Measurements from ENCODE around the gene MCM9.

GRCh38 chr6:118785601-118786000, 149.4 kb downstream of the MCM9 start:
- TF ChIP-seq CTCF (IDR thresholded peaks at IDR 0.05) (no peak), POLR2A (IDR thresholded peaks at IDR 0.05) (no peak)

Measured in Peyer's patch (tissue), 4 donors.